Kidney (tissue), 14 donors: ENCODE measurements around the gene SLC7A4. TPM values are rescaled to one million over a fixed set of nuclear protein-coding genes. Genes with fewer than 3 reads are reported as not detected.

ENCODE experiments used
- DNase-seq, 5 donors: peaks; one replicate each; pipeline ENCODE4 v3.0.0-alpha.2; 2013 to 2020
- FAIRE-seq: peaks from 2 replicates; lab custom pipeline; 2012; peaks lifted over from hg19 to GRCh38; lab: Jason Lieb, UNC
- H3K27ac ChIP-seq, 2 donors: one replicate each; pipeline ENCODE4 v1.7.0; 2013; ENCODE audit warnings: low read depth in 2 of 2, low read length in 2 of 2, inconsistent platforms in 1 of 2
- H3K27me3 ChIP-seq: one replicate; pipeline ENCODE4 v1.7.1; 2013; ENCODE audit warnings: low read length, inconsistent platforms; ENCODE audit not compliant: control insufficient read depth, insufficient read depth
- H3K36me3 ChIP-seq, 3 donors: one replicate each; pipeline versions ENCODE4 v1.7.0 to v1.7.1; 2013; ENCODE audit warnings: low read length in 3 of 3, control low read depth in 1 of 3, inconsistent platforms in 1 of 3; ENCODE audit not compliant: insufficient read depth in 3 of 3, control insufficient read depth in 2 of 3
- H3K4me1 ChIP-seq, 3 donors: one replicate each; pipeline versions ENCODE4 v1.7.0 to v1.7.1; 2013; ENCODE audit warnings: low read length in 3 of 3, inconsistent platforms in 1 of 3, low read depth in 1 of 3; ENCODE audit not compliant: control insufficient read depth in 2 of 3, insufficient read depth in 2 of 3
- H3K4me3 ChIP-seq, 3 donors: one replicate each; pipeline versions ENCODE4 v1.7.0 to v1.8.1; 2013; ENCODE audit warnings: low read length in 3 of 3, control low read depth in 1 of 3, inconsistent platforms in 1 of 3
- H3K9ac ChIP-seq, 3 donors: one replicate each; pipeline versions ENCODE4 v1.7.0 to v1.7.1; 2013; ENCODE audit warnings: low read length in 3 of 3, control low read depth in 1 of 3, inconsistent platforms in 1 of 3
- H3K9me3 ChIP-seq, 3 donors: one replicate each; pipeline versions ENCODE4 v1.7.0 to v1.7.1; 2013; ENCODE audit warnings: low read length in 3 of 3, control low read depth in 1 of 3, inconsistent platforms in 1 of 3; ENCODE audit not compliant: control insufficient read depth in 2 of 3, insufficient read depth in 1 of 3
- intact Hi-C: fragments of 100-400 bp; cut with DNase I; formaldehyde crosslinking; loops from one replicate; pipeline ENCODE4 v1.11.1; 2022
- polyA plus RNA-seq: library from polyadenylated mRNA; stranded (reverse); fragments of 350-450 nt; fragmentation: Illumina TruSeq; extraction: RNeasy Lipid Tissue Mini Kit (QIAGEN cat#74804); gene quantifications from one replicate; pipeline ENCODE4 v1.2.3, GENCODE V29; 2014; ENCODE audit warnings: low read depth, low replicate concordance; ENCODE audit not compliant: insufficient read depth
- total RNA-seq: library from RNA; stranded (reverse); fragmentation: NEBNext Ultra II Directional; extraction: Animal tissue kit (Norgen Biotek cat#: 25700); gene quantifications from one replicate; pipeline ENCODE4 v1.2.1, GENCODE V29; 2021
- TF ChIP-seq, protein P1 (sequence below): IDR thresholded peaks from 3 replicates; pipeline ENCODE4 v1.5.1; 2012; ENCODE audit warnings: mild to moderate bottlenecking, moderate library complexity, borderline replicate concordance; ENCODE audit not compliant: insufficient read depth; ENCODE audit errors: extremely low read depth
- donor health status: control.
- donor health status: control.
- donor health status: control.
- donor health status: control.
- donor health status: control.
- donor health status: DM: yes; HTN: yes; CAD: no.
- donor health status: Normal renal cell carcinoma (clear cell type).

The SLC7A4 gene
- total and polyA plus RNA-seq, 2 donors from 2014 or later, result 0.57 to 1.2 TPM

DNA sequence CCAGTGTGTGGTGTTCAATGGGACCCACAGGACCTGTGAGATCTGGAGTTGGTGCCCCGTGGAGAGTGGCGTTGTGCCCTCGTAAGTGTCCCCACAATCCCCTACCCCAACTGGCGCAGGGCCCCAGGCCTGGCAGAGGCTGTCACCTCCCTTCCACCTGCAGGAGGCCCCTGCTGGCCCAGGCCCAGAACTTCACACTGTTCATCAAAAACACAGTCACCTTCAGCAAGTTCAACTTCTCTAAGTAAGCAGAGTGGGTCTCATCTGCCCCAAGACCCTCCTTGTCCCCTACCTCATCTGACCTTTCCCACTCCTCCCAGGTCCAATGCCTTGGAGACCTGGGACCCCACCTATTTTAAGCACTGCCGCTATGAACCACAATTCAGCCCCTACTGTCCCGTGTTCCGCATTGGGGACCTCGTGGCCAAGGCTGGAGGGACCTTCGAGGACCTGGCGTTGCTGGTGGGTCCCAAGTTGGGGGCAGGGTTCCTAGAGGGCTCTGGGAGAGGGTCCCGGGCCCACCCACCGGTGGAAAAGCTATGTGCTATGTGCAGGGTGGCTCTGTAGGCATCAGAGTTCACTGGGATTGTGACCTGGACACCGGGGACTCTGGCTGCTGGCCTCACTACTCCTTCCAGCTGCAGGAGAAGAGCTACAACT is 9.3 kb downstream of the SLC7A4 start:
- H3K36me3 ChIP-seq, result no peaks in the 10 kb centered on the region
- H3K4me1 ChIP-seq, result no peaks in the 10 kb centered on the region
- H3K9me3 ChIP-seq, result no peaks in the 10 kb centered on the region
- DNase-seq (no peak), FAIRE-seq (no peak)
- no peak overlapping the region for H3K27ac ChIP-seq
- H3K27me3 ChIP-seq, result no peaks in the 10 kb centered on the region
- TF ChIP-seq, protein P1, sequence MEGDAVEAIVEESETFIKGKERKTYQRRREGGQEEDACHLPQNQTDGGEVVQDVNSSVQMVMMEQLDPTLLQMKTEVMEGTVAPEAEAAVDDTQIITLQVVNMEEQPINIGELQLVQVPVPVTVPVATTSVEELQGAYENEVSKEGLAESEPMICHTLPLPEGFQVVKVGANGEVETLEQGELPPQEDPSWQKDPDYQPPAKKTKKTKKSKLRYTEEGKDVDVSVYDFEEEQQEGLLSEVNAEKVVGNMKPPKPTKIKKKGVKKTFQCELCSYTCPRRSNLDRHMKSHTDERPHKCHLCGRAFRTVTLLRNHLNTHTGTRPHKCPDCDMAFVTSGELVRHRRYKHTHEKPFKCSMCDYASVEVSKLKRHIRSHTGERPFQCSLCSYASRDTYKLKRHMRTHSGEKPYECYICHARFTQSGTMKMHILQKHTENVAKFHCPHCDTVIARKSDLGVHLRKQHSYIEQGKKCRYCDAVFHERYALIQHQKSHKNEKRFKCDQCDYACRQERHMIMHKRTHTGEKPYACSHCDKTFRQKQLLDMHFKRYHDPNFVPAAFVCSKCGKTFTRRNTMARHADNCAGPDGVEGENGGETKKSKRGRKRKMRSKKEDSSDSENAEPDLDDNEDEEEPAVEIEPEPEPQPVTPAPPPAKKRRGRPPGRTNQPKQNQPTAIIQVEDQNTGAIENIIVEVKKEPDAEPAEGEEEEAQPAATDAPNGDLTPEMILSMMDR, result no peak
- H3K4me3 ChIP-seq, result no peak overlapping the region
- no peak overlapping the region for H3K9ac ChIP-seq
- intact Hi-C loops, result no loop called here

DNA sequence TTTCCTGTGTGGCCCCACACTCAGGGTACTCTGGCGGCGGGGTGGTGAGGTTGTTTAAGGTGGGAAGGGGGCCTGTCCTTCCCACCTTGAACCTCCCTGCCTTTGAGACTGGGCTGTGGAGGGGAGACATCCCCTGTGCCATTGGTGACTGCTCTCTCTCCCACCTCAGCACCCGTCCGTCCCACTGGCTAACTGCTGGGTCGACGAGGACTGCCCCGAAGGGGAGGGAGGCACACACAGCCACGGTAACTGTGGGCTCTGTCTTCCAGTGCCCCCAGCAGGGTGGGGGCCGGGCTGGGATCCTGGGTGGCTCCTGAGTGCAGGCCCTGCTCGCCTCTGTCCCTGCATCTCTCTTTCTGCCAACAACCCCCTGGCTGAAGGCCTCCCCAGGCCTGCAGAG is 9.9 kb downstream of the SLC7A4 start:
- Histone ChIP-seq H3K36me3 (no peaks in the 10 kb centered on the region), H3K9me3 (no peaks in the 10 kb centered on the region), H3K27me3 (no peaks in the 10 kb centered on the region), H3K4me1 (no peaks in the 10 kb centered on the region), H3K9ac (no peak overlapping the region), H3K4me3 (no peak overlapping the region), H3K27ac (no peak overlapping the region)
- intact Hi-C loops, result no loop called here
- TF ChIP-seq, protein P1, result no peak
- FAIRE-seq, result no peak
- no peak for DNase-seq

DNA sequence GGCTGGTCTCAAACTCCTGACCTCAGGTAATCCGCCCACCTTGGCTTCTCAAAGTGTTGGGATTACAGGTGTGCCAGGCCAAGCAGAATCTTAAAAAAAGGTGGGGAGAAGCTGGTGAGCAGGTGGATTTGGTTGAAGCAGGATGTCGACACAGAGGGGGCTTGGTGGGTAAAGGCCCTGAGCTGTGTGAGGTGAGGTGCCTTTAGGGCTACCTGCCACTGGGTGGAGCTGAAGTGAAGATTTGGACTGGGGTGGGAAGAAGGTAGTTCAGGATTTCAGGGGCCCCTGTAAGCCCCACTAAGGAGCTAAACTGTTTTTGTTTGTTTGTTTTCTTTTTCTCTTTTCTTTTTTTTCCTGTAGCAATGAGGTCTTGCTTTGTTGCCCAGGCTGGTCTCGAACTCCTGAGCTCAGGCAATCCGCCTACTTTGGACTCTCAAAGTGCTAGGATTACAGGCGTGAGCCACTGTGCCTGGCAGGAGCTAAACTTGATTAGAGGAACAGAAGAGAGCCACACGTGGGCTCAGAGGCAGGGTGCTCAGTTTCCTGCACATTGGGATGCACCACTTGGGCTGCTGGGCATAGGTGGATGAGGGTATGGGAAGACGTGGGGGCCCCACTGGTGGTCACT is 11.4 kb downstream of the SLC7A4 start:
- intact Hi-C loops, result no loop called here
- TF ChIP-seq, protein P1, result no peak
- no peaks in the 10 kb centered on the region for H3K27me3 ChIP-seq
- no peak for DNase-seq
- no peak overlapping the region for H3K27ac ChIP-seq
- no peak overlapping the region for H3K9ac ChIP-seq
- no peak for FAIRE-seq
- H3K36me3 ChIP-seq, result no peaks in the 10 kb centered on the region
- no peak overlapping the region for H3K4me3 ChIP-seq
- H3K4me1 ChIP-seq, result no peaks in the 10 kb centered on the region
- no peaks in the 10 kb centered on the region for H3K9me3 ChIP-seq

DNA sequence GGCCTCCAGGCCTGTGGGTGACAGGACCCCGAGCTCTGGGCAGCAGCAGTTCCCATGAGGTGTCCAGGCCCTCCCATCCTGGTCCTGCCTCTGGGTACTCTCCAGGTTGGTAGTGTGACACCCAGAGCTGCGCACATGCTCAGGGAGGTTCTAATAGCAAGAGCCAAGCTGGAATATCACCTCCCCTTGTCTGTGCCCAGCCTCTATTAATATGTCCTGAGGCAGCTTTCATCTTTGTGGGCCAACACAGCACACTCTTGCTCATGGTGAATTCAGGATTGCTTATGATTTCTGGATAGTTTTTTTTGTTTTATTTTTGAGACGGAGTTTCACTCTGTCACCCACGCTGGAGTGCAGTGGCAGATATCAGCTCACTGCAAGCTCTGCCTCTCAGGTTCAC is 14.0 kb downstream of the SLC7A4 start:
- TF ChIP-seq, protein P1, result no peak
- Histone ChIP-seq H3K4me3 (no peak overlapping the region), H3K36me3 (no peaks in the 10 kb centered on the region), H3K27ac (no peak overlapping the region), H3K27me3 (no peaks in the 10 kb centered on the region), H3K9ac (no peak overlapping the region), H3K4me1 (peaks cover 0 to 11% (median 5%) of the 10 kb centered on the region in 3 donors), H3K9me3 (no peaks in the 10 kb centered on the region)
- intact Hi-C loops, result no loop called here
- FAIRE-seq, result no peak
- DNase-seq, result no peak
